ENCODE data around the gene SRRM2. TPM values are rescaled to one million over a fixed set of nuclear protein-coding genes. Genes with fewer than 3 reads are reported as not detected.

Gene SRRM2
- total and polyA plus RNA-seq, 9 of the 15 experiments (the other 6 are each of a cell fraction or from before 2014, with no cell fraction given), result 26.7 to 563 (median 81.1) TPM

DNA sequence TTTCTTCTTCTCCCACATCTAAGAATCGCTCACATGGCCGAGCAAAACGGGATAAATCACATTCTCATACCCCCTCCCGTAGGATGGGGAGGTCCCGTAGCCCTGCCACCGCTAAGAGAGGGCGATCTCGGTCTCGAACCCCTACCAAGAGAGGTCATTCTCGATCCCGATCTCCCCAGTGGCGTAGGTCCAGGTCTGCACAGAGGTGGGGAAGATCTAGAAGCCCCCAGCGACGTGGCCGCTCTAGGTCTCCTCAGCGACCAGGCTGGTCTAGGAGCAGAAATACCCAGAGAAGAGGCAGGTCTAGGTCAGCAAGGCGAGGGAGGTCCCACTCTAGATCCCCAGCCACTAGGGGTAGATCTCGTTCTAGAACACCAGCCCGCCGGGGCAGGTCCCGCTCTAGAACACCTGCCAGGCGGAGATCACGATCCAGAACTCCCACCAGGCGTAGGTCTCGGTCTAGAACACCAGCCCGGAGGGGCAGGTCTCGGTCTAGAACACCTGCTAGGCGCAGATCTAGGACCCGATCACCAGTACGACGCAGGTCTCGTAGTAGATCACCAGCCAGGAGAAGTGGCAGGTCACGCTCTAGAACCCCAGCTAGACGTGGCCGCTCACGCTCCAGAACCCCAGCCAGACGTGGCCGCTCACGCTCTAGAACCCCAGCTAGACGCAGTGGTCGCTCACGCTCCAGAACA, 9.6 kb downstream of the SRRM2 start (continued):
- TF ChIP-seq, protein P1, sequence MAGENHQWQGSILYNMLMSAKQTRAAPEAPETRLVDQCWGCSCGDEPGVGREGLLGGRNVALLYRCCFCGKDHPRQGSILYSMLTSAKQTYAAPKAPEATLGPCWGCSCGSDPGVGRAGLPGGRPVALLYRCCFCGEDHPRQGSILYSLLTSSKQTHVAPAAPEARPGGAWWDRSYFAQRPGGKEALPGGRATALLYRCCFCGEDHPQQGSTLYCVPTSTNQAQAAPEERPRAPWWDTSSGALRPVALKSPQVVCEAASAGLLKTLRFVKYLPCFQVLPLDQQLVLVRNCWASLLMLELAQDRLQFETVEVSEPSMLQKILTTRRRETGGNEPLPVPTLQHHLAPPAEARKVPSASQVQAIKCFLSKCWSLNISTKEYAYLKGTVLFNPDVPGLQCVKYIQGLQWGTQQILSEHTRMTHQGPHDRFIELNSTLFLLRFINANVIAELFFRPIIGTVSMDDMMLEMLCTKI (IDR thresholded peaks at IDR 0.05; ENCODE audit: partially characterized antibody), result no peak
- TF ChIP-seq NCOA1 (IDR thresholded peaks at IDR 0.05; ENCODE audit: low read depth) (no peak), POLR2G (IDR thresholded peaks at IDR 0.05; ENCODE audit: low read depth, low read length) (peak; percentile 57), POLR2H (tag; IDR thresholded peaks at IDR 0.05; ENCODE audit: low read depth) (no peak), NCOA4 (IDR thresholded peaks at IDR 0.05; ENCODE audit: partially characterized antibody) (no peak), CREM (IDR thresholded peaks at IDR 0.05; ENCODE audit: low read depth) (no peak)
- TF ChIP-seq, protein P2, sequence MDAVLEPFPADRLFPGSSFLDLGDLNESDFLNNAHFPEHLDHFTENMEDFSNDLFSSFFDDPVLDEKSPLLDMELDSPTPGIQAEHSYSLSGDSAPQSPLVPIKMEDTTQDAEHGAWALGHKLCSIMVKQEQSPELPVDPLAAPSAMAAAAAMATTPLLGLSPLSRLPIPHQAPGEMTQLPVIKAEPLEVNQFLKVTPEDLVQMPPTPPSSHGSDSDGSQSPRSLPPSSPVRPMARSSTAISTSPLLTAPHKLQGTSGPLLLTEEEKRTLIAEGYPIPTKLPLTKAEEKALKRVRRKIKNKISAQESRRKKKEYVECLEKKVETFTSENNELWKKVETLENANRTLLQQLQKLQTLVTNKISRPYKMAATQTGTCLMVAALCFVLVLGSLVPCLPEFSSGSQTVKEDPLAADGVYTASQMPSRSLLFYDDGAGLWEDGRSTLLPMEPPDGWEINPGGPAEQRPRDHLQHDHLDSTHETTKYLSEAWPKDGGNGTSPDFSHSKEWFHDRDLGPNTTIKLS (IDR thresholded peaks at IDR 0.05; ENCODE audit: borderline replicate concordance, low read depth), result peak; percentile 99; the same call in 1 of the 2 replicates
- TF ChIP-seq, protein P3, sequence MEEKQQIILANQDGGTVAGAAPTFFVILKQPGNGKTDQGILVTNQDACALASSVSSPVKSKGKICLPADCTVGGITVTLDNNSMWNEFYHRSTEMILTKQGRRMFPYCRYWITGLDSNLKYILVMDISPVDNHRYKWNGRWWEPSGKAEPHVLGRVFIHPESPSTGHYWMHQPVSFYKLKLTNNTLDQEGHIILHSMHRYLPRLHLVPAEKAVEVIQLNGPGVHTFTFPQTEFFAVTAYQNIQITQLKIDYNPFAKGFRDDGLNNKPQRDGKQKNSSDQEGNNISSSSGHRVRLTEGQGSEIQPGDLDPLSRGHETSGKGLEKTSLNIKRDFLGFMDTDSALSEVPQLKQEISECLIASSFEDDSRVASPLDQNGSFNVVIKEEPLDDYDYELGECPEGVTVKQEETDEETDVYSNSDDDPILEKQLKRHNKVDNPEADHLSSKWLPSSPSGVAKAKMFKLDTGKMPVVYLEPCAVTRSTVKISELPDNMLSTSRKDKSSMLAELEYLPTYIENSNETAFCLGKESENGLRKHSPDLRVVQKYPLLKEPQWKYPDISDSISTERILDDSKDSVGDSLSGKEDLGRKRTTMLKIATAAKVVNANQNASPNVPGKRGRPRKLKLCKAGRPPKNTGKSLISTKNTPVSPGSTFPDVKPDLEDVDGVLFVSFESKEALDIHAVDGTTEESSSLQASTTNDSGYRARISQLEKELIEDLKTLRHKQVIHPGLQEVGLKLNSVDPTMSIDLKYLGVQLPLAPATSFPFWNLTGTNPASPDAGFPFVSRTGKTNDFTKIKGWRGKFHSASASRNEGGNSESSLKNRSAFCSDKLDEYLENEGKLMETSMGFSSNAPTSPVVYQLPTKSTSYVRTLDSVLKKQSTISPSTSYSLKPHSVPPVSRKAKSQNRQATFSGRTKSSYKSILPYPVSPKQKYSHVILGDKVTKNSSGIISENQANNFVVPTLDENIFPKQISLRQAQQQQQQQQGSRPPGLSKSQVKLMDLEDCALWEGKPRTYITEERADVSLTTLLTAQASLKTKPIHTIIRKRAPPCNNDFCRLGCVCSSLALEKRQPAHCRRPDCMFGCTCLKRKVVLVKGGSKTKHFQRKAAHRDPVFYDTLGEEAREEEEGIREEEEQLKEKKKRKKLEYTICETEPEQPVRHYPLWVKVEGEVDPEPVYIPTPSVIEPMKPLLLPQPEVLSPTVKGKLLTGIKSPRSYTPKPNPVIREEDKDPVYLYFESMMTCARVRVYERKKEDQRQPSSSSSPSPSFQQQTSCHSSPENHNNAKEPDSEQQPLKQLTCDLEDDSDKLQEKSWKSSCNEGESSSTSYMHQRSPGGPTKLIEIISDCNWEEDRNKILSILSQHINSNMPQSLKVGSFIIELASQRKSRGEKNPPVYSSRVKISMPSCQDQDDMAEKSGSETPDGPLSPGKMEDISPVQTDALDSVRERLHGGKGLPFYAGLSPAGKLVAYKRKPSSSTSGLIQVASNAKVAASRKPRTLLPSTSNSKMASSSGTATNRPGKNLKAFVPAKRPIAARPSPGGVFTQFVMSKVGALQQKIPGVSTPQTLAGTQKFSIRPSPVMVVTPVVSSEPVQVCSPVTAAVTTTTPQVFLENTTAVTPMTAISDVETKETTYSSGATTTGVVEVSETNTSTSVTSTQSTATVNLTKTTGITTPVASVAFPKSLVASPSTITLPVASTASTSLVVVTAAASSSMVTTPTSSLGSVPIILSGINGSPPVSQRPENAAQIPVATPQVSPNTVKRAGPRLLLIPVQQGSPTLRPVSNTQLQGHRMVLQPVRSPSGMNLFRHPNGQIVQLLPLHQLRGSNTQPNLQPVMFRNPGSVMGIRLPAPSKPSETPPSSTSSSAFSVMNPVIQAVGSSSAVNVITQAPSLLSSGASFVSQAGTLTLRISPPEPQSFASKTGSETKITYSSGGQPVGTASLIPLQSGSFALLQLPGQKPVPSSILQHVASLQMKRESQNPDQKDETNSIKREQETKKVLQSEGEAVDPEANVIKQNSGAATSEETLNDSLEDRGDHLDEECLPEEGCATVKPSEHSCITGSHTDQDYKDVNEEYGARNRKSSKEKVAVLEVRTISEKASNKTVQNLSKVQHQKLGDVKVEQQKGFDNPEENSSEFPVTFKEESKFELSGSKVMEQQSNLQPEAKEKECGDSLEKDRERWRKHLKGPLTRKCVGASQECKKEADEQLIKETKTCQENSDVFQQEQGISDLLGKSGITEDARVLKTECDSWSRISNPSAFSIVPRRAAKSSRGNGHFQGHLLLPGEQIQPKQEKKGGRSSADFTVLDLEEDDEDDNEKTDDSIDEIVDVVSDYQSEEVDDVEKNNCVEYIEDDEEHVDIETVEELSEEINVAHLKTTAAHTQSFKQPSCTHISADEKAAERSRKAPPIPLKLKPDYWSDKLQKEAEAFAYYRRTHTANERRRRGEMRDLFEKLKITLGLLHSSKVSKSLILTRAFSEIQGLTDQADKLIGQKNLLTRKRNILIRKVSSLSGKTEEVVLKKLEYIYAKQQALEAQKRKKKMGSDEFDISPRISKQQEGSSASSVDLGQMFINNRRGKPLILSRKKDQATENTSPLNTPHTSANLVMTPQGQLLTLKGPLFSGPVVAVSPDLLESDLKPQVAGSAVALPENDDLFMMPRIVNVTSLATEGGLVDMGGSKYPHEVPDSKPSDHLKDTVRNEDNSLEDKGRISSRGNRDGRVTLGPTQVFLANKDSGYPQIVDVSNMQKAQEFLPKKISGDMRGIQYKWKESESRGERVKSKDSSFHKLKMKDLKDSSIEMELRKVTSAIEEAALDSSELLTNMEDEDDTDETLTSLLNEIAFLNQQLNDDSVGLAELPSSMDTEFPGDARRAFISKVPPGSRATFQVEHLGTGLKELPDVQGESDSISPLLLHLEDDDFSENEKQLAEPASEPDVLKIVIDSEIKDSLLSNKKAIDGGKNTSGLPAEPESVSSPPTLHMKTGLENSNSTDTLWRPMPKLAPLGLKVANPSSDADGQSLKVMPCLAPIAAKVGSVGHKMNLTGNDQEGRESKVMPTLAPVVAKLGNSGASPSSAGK (IDR thresholded peaks at IDR 0.05), result no peak
